KMS-11 (cell line): ENCODE results near the gene TBC1D4.
"Not testable (repeated sequence)": the region's sequence is repeated elsewhere in the genome, so short reads cannot be mapped to it uniquely, and the experiment has no call there.

Experiments used
- H2AFZ ChIP-seq: fragments of 200-600 bp; sonication (generic); 2 replicates; pipeline ENCODE4 v1.6.1; 2016; ENCODE audit warnings: antibody characterized with exemption, mixed run types, low read depth
- H3K27ac ChIP-seq: fragments of 200-600 bp; sonication (generic); 2 replicates; pipeline ENCODE4 v1.6.1; 2016; ENCODE audit warnings: mild to moderate bottlenecking, mixed run types
- H3K27me3 ChIP-seq: fragments of 200-600 bp; sonication (generic); 2 replicates; pipeline ENCODE4 v1.6.1; 2017; ENCODE audit warnings: mild to moderate bottlenecking, low read depth, mixed run types, moderate library complexity; ENCODE audit not compliant: insufficient read depth
- H3K36me3 ChIP-seq: fragments of 200-600 bp; sonication (generic); 2 replicates; pipeline ENCODE4 v1.6.1; 2017; ENCODE audit warnings: mild to moderate bottlenecking, mixed run types; ENCODE audit not compliant: insufficient read depth
- H3K4me1 ChIP-seq: fragments of 200-600 bp; sonication (generic); 2 replicates; pipeline ENCODE4 v1.6.1; 2016; ENCODE audit warnings: mild to moderate bottlenecking, low read depth, mixed run types; ENCODE audit not compliant: poor library complexity, severe bottlenecking
- H3K4me2 ChIP-seq: fragments of 200-600 bp; sonication (generic); 2 replicates; pipeline ENCODE4 v1.7.0; 2016; ENCODE audit warnings: mild to moderate bottlenecking, mixed run types
- H3K4me3 ChIP-seq: fragments of 200-600 bp; sonication (generic); IDR thresholded peaks from 2 replicates; pipeline ENCODE4 v1.6.1; 2017; ENCODE audit warnings: low read depth, low read length, mixed read lengths; ENCODE audit not compliant: insufficient read depth
- H3K79me2 ChIP-seq: fragments of 200-600 bp; sonication (generic); 2 replicates; pipeline ENCODE4 v1.6.1; 2016; ENCODE audit warnings: low read depth, mixed run types; ENCODE audit not compliant: insufficient read depth
- H3K9ac ChIP-seq: fragments of 200-600 bp; sonication (generic); 2 replicates; pipeline ENCODE4 v1.6.1; 2016; ENCODE audit warnings: mild to moderate bottlenecking, mixed run types
- H4K20me1 ChIP-seq: fragments of 200-600 bp; sonication (generic); 2 replicates; pipeline ENCODE4 v1.6.1; 2016; ENCODE audit warnings: mild to moderate bottlenecking, mixed run types; ENCODE audit not compliant: insufficient read depth
- TF ChIP-seq, protein P1 (sequence below): fragments of 200-600 bp; sonication (generic); conservative IDR thresholded peaks from 2 replicates; pipeline ENCODE4 v1.6.1; 2017; ENCODE audit warnings: low read depth, mild to moderate bottlenecking, antibody characterized with exemption, low read length, moderate library complexity, mixed read lengths

Gene TBC1D4

DNA sequence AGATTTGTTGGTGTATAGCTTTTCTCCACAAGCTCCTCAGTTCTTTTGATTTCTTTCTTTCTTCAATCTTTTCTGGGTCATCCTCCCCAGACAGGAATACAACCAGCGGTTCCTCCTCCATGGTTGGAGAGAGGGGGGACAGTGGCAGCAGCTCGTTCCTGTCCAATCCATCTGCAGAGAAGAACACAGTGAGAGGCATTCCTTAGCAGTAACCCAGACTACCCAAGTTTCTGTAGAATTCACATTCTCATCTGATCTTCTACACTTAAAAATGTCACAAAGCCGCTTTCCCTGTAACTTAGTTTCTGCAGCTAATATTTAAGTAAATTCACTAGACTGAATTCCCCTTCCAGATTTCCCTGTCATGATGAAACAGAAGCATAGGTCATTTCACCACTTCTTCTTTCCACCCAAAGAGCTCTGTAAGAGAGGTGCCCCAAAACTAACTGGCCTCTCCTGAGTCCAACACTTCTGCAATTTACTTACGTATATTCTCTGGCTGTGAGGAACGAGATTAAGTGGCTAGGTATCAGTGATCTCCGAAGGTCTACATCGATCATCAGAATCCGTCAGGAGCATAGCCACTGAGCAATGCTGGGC, 171.9 kb downstream of the TBC1D4 start:
- no peaks in the 10 kb centered on the region for H3K4me1 ChIP-seq
- no peaks in the 10 kb centered on the region for H3K36me3 ChIP-seq
- TF ChIP-seq, protein P1, sequence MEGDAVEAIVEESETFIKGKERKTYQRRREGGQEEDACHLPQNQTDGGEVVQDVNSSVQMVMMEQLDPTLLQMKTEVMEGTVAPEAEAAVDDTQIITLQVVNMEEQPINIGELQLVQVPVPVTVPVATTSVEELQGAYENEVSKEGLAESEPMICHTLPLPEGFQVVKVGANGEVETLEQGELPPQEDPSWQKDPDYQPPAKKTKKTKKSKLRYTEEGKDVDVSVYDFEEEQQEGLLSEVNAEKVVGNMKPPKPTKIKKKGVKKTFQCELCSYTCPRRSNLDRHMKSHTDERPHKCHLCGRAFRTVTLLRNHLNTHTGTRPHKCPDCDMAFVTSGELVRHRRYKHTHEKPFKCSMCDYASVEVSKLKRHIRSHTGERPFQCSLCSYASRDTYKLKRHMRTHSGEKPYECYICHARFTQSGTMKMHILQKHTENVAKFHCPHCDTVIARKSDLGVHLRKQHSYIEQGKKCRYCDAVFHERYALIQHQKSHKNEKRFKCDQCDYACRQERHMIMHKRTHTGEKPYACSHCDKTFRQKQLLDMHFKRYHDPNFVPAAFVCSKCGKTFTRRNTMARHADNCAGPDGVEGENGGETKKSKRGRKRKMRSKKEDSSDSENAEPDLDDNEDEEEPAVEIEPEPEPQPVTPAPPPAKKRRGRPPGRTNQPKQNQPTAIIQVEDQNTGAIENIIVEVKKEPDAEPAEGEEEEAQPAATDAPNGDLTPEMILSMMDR = no peak
- H3K4me2 ChIP-seq = no peak overlapping the region
- no peaks in the 10 kb centered on the region for H3K27me3 ChIP-seq
- no peak overlapping the region for H3K27ac ChIP-seq
- no peak overlapping the region for H3K4me3 ChIP-seq
- H2AFZ ChIP-seq = no peak overlapping the region
- H3K9ac ChIP-seq = no peak overlapping the region
- no peaks in the 10 kb centered on the region for H4K20me1 ChIP-seq
- H3K79me2 ChIP-seq = no peaks in the 10 kb centered on the region

DNA sequence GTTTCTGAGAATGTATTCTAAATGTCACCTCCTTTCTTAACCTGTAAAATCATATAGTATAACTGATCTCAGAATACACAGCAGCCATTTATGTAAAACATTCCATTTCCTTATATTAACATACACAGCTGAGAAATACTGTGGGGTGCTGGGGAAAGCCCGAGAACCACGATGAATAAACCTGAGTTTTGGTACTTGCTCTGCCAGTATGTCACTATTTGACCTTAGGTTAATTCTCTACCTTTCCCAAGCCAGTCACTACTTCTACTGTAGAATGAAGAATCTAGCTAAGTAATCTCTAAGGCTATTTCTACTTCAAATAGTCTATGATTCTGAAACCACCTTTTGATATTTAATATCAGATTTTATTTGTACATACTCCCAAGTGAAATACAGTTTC, 173.7 kb downstream of the TBC1D4 start:
- Histone ChIP-seq H3K36me3 (no peaks in the 10 kb centered on the region), H4K20me1 (no peaks in the 10 kb centered on the region), H3K4me2 (no peak overlapping the region), H2AFZ (no peak overlapping the region), H3K9ac (no peak overlapping the region), H3K27ac (no peak overlapping the region), H3K4me1 (no peaks in the 10 kb centered on the region), H3K4me3 (no peak overlapping the region), H3K79me2 (no peaks in the 10 kb centered on the region), H3K27me3 (no peaks in the 10 kb centered on the region)
- TF ChIP-seq, protein P1 = no peak

DNA sequence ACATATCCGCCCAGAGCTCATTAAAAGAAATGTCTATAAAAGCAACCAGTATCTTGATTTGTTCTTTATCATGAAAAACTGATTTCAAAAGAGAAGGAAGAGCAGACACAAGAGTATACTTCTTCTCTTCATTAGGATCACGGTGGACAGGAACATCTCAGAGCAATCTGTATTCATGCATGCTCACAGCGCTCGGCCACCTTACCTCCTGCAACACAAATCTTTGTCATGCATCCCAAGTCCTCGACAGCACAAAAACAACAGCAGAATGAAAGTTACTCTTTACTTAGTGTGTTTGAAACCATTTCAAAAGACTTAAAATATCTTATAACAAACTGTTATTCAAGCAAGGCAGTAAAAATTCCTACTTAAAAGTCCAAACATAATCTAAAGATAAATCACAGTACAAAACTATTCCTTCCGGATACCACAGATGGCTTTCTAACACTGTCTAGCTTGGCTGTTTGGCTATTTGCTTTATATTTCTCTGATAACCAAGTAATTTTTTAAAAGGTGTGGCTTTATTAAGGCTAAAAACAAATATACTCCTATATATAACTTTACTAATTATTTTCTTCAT, 174.5 kb downstream of the TBC1D4 start:
- Histone ChIP-seq H3K4me2 (no peak overlapping the region), H3K9ac (no peak overlapping the region), H3K4me1 (no peaks in the 10 kb centered on the region), H3K36me3 (no peaks in the 10 kb centered on the region), H3K4me3 (no peak overlapping the region), H3K79me2 (no peaks in the 10 kb centered on the region), H2AFZ (no peak overlapping the region), H3K27me3 (no peaks in the 10 kb centered on the region), H3K27ac (no peak overlapping the region), H4K20me1 (no peaks in the 10 kb centered on the region)
- TF ChIP-seq, protein P1 = no peak

DNA sequence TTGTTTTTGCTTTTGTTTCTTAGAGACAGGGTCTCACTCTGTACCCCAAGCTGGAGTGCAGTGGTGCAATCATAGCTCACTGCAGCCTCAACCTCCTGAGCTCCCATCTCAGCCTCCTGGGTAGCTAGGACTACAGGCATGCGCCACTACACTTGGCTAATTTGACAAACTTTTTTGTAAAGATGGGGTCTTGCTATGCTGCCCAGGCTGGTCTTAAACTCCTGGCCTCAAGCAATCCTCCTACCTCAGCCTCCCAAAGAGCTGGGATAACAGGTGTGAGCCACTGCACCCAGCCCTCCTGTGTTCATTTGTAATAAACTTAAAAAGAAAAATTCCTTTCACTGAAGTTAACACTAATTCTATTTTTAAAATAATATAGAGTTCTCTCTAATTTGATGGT, 175.0 kb downstream of the TBC1D4 start:
- H4K20me1 ChIP-seq, H3K27ac ChIP-seq, H2AFZ ChIP-seq, H3K9ac ChIP-seq, H3K27me3 ChIP-seq, H3K4me3 ChIP-seq, H3K36me3 ChIP-seq, H3K4me1 ChIP-seq, H3K79me2 ChIP-seq, H3K4me2 ChIP-seq: not testable (repeated sequence)

DNA sequence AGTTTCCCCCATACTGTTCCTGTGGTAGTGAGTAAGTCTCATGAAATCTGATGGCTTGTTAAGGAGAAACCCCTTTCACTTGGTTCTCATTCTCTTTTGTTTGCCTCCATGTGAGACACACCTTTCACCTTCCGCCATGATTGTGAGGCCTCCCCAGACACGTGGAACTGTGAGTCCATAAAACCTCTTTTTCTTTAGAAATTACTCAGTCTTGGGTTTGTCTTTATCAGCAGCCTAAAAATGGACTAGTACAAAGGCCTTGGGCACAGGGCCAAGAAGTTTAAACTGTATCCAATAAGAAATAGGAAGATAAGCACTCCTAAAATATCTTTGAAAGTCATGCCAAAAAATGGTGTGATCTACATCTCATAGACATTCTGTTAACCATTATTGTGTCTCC, 176.9 kb downstream of the TBC1D4 start:
- Histone ChIP-seq H3K4me3 (no peak overlapping the region), H3K27ac (no peak overlapping the region), H4K20me1 (no peaks in the 10 kb centered on the region), H3K4me2 (no peak overlapping the region), H2AFZ (no peak overlapping the region), H3K79me2 (no peaks in the 10 kb centered on the region), H3K9ac (no peak overlapping the region), H3K36me3 (no peaks in the 10 kb centered on the region), H3K4me1 (no peaks in the 10 kb centered on the region), H3K27me3 (no peaks in the 10 kb centered on the region)
- TF ChIP-seq, protein P1 = no peak
